GM12801 (cell line): Measurements from ENCODE around the gene PPIG.

Experiments
- TF ChIP-seq, protein P1 (sequence below): IDR thresholded peaks from one replicate; pipeline ENCODE4 v1.5.1; 2011; ENCODE audit warnings: control low read depth; ENCODE audit not compliant: insufficient read length; ENCODE audit errors: extremely low read depth

PPIG gene

DNA sequence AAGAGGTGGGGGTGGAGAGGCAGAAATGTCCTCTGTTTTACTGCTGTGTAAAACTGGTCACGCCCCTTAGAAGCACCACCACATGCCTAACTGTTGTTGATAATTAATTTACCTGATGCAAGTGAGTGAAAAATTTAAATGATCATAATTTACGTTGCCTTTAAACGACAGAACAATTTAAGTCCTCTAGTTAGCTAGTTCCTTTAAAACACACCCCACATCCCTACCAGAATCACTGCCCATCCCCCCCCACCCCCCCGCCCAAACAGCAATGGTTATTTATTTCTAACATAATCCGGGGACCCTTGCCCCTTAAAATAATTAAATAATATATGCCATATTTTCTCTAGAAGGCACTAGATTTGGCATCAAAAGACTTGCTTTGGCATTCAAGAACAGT is 633 bp upstream of the PPIG start:
- TF ChIP-seq, protein P1, sequence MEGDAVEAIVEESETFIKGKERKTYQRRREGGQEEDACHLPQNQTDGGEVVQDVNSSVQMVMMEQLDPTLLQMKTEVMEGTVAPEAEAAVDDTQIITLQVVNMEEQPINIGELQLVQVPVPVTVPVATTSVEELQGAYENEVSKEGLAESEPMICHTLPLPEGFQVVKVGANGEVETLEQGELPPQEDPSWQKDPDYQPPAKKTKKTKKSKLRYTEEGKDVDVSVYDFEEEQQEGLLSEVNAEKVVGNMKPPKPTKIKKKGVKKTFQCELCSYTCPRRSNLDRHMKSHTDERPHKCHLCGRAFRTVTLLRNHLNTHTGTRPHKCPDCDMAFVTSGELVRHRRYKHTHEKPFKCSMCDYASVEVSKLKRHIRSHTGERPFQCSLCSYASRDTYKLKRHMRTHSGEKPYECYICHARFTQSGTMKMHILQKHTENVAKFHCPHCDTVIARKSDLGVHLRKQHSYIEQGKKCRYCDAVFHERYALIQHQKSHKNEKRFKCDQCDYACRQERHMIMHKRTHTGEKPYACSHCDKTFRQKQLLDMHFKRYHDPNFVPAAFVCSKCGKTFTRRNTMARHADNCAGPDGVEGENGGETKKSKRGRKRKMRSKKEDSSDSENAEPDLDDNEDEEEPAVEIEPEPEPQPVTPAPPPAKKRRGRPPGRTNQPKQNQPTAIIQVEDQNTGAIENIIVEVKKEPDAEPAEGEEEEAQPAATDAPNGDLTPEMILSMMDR = no peak

DNA sequence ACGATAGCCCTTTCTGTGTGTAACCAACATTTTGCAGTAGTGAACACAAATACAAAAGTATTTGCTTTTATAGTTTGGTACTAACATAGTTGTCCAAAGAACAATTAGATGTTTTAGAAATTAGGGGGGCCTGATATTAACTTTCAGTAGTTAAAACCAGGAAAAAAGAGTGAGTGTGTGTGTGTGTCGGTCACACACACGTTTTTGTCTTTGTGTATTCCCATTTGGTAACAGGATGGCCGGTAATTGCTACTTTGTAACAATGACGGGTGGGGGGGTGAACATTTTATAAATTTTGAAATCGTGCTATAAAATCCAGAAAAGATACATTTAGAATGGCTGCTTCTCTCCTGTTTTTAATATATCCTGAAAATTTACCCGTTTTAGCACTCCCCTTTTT is 1.5 kb downstream of the PPIG start:
- TF ChIP-seq, protein P1 = no peak

DNA sequence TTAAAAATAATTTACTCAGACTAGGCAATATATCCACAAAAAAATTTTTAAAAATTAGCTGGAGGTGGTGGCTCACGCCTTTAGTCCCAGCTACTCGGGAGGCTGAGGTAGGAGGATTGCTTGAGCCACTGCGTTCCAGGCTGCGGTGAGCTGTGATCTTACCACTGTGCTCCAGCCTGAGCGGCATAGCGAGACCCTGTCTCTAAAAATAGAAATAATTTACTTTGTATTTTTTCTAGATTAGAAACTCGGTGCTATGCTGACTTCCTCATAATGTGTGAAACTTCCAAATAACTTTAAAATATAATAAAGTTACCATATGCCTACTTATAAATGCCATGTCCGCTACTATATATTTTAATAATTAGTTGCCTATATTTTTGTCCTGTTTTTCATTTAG is 6.7 kb downstream of the PPIG start:
- TF ChIP-seq, protein P1 = no peak

DNA sequence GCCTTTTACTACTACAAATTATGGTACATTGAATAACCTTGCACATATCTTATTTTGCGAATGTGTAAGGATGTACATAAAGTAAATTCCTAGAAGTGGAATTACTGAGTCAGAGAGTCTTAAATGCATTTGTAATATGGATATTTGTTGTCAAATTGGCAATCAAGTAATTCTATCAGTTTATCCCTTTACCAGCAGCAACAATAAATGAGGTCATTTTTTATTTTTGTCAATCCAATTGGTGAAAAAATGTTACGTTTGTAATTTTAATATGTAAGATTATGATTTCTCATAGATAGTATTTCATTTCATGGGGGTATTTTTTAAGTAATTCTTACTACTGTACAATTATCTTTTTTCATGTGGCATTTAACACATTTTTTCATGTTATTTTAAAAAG is 14.8 kb downstream of the PPIG start:
- TF ChIP-seq, protein P1 = no peak

DNA sequence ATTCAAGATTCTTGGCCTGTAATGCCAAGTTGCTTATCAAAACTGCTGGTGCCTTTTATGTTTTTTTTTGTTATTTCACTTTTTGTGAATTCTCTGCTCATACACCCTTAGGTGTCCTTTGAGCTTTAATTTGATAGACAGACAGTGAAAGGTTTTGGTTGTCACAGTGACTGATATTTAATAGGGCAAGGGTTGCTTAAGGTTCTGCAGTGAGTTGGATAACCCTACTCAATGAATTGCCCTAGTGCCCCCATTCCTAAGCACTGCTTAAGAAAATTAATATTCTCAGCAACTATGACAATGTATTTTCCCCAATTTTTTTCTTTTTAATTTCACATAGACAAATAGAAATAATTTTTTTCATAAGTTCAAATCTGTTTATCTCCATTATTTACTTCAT is 15.4 kb downstream of the PPIG start:
- TF ChIP-seq, protein P1 = no peak

DNA sequence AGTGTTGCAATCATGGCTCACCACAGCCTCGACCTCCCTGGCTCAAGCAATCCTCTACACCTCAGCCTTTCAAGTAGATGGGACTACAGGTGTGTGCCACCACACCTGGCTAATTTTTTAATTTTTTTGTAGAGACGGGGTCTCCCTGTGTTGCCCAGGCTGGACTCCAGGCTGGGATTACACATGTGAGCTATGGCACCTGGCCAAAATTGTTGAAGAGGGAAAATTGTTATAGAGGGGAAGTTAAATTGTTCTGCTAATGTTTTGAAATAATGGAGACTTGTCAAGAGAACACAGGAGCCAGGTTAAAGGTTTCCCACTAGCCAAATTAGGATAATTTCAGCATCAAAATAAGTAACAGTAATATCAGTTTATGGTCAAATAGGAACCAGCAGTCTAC is 25.1 kb downstream of the PPIG start:
- TF ChIP-seq, protein P1 = no peak

DNA sequence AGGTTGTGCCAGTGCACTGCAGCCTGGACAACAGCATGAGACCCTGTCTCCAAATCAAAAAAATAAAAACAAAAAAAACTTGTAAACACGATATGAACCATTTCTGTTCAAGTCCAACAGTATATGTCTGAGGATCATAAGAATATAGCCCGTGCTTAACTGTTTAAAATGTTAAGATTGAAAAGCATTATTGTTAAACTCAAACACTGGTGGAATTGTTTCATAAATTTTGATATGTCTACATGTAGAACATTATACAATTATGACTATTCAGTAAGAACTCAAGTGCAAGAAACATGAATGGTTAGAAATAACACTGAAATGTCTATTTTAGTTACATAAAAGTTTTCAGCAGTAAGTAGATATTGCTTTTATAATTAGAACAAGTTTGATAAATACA is 29.7 kb downstream of the PPIG start:
- TF ChIP-seq, protein P1 = no peak

DNA sequence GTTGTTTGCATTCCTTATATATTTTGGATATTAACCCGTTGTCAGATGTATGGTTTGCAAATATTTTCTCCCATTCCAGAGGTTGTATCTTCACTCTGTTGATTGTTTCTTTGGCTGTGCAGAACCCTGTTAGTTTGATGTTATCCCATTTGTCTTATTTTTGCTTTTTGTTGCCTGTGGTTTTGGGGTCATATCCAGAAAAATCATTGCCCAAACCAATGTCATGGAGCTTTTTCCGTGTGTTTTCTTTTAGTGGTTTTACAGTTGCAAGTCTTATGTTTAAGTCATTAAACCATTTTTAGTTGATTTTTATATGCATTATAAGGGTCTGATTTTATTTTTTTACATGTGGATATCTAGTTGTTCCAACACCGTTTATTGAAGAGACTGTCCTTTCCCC is 35.8 kb downstream of the PPIG start:
- TF ChIP-seq, protein P1 = no peak
